ENCODE measurements around the gene SERPINB1. TPM values are rescaled to one million over a fixed set of nuclear protein-coding genes. Genes with fewer than 3 reads are reported as not detected.

The SERPINB1 gene
- total and polyA plus RNA-seq, 2 donors (not counting 3 experiments of a cell fraction or from before 2014, with no cell fraction given) = 6.7 to 24.0 TPM

DNA sequence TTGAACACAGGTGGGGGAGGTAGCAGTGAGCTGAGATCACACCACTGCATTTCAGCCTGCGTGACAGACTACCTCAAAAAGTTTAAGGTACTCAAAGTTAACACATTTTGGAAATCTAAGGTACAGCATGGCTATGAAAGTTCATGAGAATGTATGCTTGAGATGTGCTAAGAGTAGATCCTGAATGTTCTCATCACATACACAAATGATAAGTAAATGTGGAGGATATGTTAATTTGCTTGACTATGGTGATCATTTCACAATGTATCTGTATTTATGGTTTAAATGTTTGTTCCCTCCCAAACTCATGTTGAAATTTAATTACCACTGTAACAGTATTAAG is 20.1 kb upstream of the SERPINB1 start:
- no peaks in the 10 kb centered on the region for H3K36me3 ChIP-seq (ENCODE audit: control insufficient read depth in 2 of 2, extremely low read depth in 1 of 2, insufficient read depth in 2 of 2, low read length in 2 of 2)
- no peaks in the 10 kb centered on the region for H3K9me3 ChIP-seq (replicated peaks; ENCODE audit: control insufficient read depth, insufficient read depth, low read length)
- FAIRE-seq (no peak), DNase-seq (ENCODE audit: low read depth, low spot score) (no peak)
- no peaks in the 10 kb centered on the region for H3K27me3 ChIP-seq (ENCODE audit: control insufficient read depth in 2 of 2, insufficient read depth in 2 of 2, low read length in 2 of 2)
- H3K9ac ChIP-seq (replicated peaks; ENCODE audit: extremely low read depth, insufficient read depth, low read length) = no peak overlapping the region
- H3K4me2 ChIP-seq (ENCODE audit: insufficient read depth, low read length) = no peak overlapping the region
- H3K79me2 ChIP-seq (ENCODE audit: control insufficient read depth, insufficient read depth, low read length) = no peaks in the 10 kb centered on the region
- ChIA-PET POLR2A (no interaction called here), CTCF (no interaction called here)
- BruUV-seq (replicated peaks) = no TSS peak
- no peak overlapping the region for H2AFZ ChIP-seq (ENCODE audit: low read depth, low read length)
- peaks cover 35% of the 10 kb centered on the region for H3K4me1 ChIP-seq (ENCODE audit: control insufficient read depth, extremely low read depth, insufficient read depth, low read length)
- intact Hi-C loops (cut with micrococcal nuclease) (no loop called here), dilution Hi-C loops (cut with MboI; ENCODE audit: extremely low pct_ligation_motif_present, low sequenced_read_pairs) (no loop called here)
- TF ChIP-seq, protein P1, sequence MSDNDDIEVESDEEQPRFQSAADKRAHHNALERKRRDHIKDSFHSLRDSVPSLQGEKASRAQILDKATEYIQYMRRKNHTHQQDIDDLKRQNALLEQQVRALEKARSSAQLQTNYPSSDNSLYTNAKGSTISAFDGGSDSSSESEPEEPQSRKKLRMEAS (IDR thresholded peaks at IDR 0.05; ENCODE audit: insufficient read depth, insufficient read length) = no peak
- TF ChIP-seq EZH2 (IDR thresholded peaks at IDR 0.05; ENCODE audit: borderline replicate concordance, low read depth, low read length, severe bottlenecking) (no peak), JUN (IDR thresholded peaks at IDR 0.05; ENCODE audit: borderline replicate concordance, insufficient read depth, insufficient read length, low read depth) (no peak)
- H3K27ac ChIP-seq (ENCODE audit: insufficient read depth, low read depth, low read length) = no peak overlapping the region
- no peaks in the 10 kb centered on the region for H4K20me1 ChIP-seq (replicated peaks; ENCODE audit: control insufficient read depth, extremely low read depth, insufficient read depth, low read length)
- H3K4me3 ChIP-seq (replicated peaks in 1 of 3; ENCODE audit: insufficient read depth in 1 of 3, low read depth in 1 of 3, low read length in 3 of 3) = no peak overlapping the region
- no peaks in the 10 kb centered on the region for H3K9me1 ChIP-seq (replicated peaks; ENCODE audit: control insufficient read depth, extremely low read depth, insufficient read depth, low read length)

DNA sequence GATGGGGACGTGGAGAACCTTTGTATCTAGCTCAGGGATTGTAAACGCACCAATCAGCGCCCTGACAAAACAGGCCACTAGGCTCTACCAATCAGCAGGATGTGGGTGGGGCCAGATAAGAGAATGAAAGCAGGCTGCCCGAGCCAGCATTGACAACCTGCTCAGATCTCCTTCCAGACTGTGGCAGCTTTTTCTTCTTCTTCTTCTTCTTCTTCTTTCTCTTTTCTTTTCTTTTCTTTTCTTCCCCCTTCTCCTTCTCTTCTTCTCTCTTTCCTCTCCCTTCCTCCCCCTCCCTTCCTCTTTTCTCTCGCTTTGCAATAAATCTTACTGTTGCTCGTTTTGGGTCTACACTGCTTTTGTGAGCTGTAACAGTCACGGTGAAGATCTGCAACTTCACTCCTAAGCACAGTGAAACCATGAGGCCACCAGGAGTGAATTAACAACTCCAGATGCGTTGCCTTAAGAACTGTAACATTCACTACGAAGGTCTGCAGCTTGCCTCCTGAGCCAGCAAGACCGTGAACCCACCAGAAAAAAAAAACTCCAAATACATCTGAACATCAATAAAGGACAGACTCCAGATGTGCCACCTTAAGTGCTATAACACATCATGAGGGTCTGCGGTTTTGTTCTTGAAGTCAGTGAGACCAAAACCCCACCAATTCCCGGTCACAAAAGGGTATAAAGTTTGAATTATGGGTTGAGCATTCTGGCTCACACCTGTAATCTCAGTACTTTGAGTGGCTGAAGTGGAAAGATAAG is 19.6 kb upstream of the SERPINB1 start:
- BruUV-seq (replicated peaks) = no TSS peak
- CTCF ChIA-PET = no interaction called here
- FAIRE-seq = no peak

More for the DNA sequence above, 19.6 kb upstream of the SERPINB1 start:
- intact Hi-C loops (cut with micrococcal nuclease) = no loop called here
- TF ChIP-seq MYC (IDR thresholded peaks at IDR 0.05; ENCODE audit: low read depth, low read length) = no peak
- TF ChIP-seq, protein P2, sequence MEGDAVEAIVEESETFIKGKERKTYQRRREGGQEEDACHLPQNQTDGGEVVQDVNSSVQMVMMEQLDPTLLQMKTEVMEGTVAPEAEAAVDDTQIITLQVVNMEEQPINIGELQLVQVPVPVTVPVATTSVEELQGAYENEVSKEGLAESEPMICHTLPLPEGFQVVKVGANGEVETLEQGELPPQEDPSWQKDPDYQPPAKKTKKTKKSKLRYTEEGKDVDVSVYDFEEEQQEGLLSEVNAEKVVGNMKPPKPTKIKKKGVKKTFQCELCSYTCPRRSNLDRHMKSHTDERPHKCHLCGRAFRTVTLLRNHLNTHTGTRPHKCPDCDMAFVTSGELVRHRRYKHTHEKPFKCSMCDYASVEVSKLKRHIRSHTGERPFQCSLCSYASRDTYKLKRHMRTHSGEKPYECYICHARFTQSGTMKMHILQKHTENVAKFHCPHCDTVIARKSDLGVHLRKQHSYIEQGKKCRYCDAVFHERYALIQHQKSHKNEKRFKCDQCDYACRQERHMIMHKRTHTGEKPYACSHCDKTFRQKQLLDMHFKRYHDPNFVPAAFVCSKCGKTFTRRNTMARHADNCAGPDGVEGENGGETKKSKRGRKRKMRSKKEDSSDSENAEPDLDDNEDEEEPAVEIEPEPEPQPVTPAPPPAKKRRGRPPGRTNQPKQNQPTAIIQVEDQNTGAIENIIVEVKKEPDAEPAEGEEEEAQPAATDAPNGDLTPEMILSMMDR (IDR thresholded peaks at IDR 0.05; ENCODE audit: extremely low read depth in 1 of 2, insufficient read depth in 1 of 2, low read depth in 1 of 2, low read length in 2 of 2) = no peak
- TF ChIP-seq JUN (IDR thresholded peaks at IDR 0.05; ENCODE audit: borderline replicate concordance, insufficient read depth, insufficient read length, low read depth) = no peak
- TF ChIP-seq POLR2AphosphoS5 (IDR thresholded peaks at IDR 0.05; ENCODE audit: insufficient read depth, low read depth, low read length) = no peak
- TF ChIP-seq, protein P1 (IDR thresholded peaks at IDR 0.05; ENCODE audit: insufficient read depth, insufficient read length) = no peak
- TF ChIP-seq POLR2A (IDR thresholded peaks at IDR 0.05; ENCODE audit: low read depth, low read length) = no peak
- TF ChIP-seq EZH2 (IDR thresholded peaks at IDR 0.05; ENCODE audit: borderline replicate concordance, low read depth, low read length, severe bottlenecking) = no peak
- TF ChIP-seq FOS (IDR thresholded peaks at IDR 0.05; ENCODE audit: borderline replicate concordance, insufficient read depth, low read length) = no peak
- no peak for TF ChIP-seq GATA2 (IDR thresholded peaks at IDR 0.05; ENCODE audit: insufficient read depth, insufficient read length, low read depth, low read length)
- H3K4me1 ChIP-seq (ENCODE audit: control insufficient read depth, extremely low read depth, insufficient read depth, low read length) = peaks cover 36% of the 10 kb centered on the region
- H3K9ac ChIP-seq (replicated peaks; ENCODE audit: extremely low read depth, insufficient read depth, low read length) = no peak overlapping the region
- H3K4me3 ChIP-seq (replicated peaks in 1 of 3; ENCODE audit: insufficient read depth in 1 of 3, low read depth in 1 of 3, low read length in 3 of 3) = no peak overlapping the region
- dilution Hi-C loops (cut with MboI; ENCODE audit: extremely low pct_ligation_motif_present, low sequenced_read_pairs) = no loop called here
- no peak for DNase-seq (ENCODE audit: low read depth, low spot score)
- no peaks in the 10 kb centered on the region for H3K27me3 ChIP-seq (ENCODE audit: control insufficient read depth in 2 of 2, insufficient read depth in 2 of 2, low read length in 2 of 2)
- no peaks in the 10 kb centered on the region for H3K79me2 ChIP-seq (ENCODE audit: control insufficient read depth, insufficient read depth, low read length)
- no peak overlapping the region for H2AFZ ChIP-seq (ENCODE audit: low read depth, low read length)
- no peak overlapping the region for H3K27ac ChIP-seq (ENCODE audit: insufficient read depth, low read depth, low read length)
- no peaks in the 10 kb centered on the region for H3K9me3 ChIP-seq (replicated peaks; ENCODE audit: control insufficient read depth, insufficient read depth, low read length)
- no peaks in the 10 kb centered on the region for H3K9me1 ChIP-seq (replicated peaks; ENCODE audit: control insufficient read depth, extremely low read depth, insufficient read depth, low read length)
- POLR2A ChIA-PET = no interaction called here
- no peak overlapping the region for H3K4me2 ChIP-seq (ENCODE audit: insufficient read depth, low read length)
- H4K20me1 ChIP-seq (replicated peaks; ENCODE audit: control insufficient read depth, extremely low read depth, insufficient read depth, low read length) = no peaks in the 10 kb centered on the region
- no peaks in the 10 kb centered on the region for H3K36me3 ChIP-seq (ENCODE audit: control insufficient read depth in 2 of 2, extremely low read depth in 1 of 2, insufficient read depth in 2 of 2, low read length in 2 of 2)

All from endothelial cell of umbilical vein (primary cell).